GM18499 (cell line): ENCODE data around the gene CHMP4A.

ENCODE experiments used
- ATAC-seq: cut with Tn5 transposase; IDR thresholded peaks from one replicate; pipeline ENCODE4 v1.9.1; 2021; ENCODE audit warnings: moderate number of reproducible peaks; ENCODE audit not compliant: insufficient read depth, unreplicated experiment

Gene CHMP4A, protein sequence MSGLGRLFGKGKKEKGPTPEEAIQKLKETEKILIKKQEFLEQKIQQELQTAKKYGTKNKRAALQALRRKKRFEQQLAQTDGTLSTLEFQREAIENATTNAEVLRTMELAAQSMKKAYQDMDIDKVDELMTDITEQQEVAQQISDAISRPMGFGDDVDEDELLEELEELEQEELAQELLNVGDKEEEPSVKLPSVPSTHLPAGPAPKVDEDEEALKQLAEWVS

GRCh38 chr14:24212924-24213865 is at the start of gene CHMP4A:
CHMP4A (minus strand) TSS chr14:24213488; CDS start chr14:24213439, 49 bp downstream.
- ATAC-seq, result peak; percentile 73

- ATAC-seq, result no peak
Observed at GRCh38 chr14:24261969-24262327, 48.7 kb upstream of the CHMP4A start.

- ATAC-seq, result no peak
Observed at GRCh38 chr14:24261256-24261968, 48.1 kb upstream of the CHMP4A start.

GRCh38 chr14:24260780-24261157 is 47.5 kb upstream of the CHMP4A start:
- ATAC-seq, result no peak

DNA sequence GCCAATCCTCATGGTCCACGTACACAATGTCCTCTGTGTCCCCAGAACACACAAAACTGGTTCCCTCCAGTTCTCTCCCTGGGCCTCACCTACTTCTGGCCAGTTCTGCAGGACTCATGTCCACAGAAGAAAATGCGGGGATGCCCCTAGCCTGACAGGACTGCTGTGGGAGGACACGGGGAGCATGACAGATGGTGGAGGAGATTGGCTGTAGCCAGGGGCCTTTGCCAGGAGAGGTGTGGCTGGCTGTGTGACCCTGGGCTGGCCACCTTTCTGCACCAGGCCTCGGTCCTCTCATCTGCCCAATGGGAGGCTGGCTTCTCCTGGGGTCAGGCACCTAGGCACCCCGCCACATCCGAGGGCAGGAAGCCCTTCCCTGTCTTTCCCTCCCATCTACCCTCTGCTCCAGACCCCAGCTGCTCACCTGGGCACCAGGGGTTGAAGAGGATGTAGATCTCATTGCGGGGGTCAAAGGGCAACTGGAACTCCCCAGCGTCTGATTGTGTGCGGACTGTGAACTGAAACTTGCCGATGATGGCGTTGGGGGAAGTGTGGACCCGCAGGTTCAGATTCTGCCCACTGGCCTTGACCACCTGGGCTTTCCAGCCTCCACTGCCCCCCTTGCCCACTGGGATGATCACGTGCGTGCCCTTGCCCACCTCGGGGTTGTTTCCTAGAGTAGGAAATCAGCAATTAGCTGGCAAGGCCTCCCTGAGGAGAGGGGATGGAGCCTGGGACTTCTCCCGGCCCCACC is 46.9 kb upstream of the CHMP4A start:
- ATAC-seq, result no peak

- ATAC-seq, result no peak
Observed at GRCh38 chr14:24259282-24260025, 46.2 kb upstream of the CHMP4A start.

GRCh38 chr14:24258548-24259265 is 45.4 kb upstream of the CHMP4A start:
- no peak for ATAC-seq

GRCh38 chr14:24258119-24258518 is 44.8 kb upstream of the CHMP4A start:
- no peak for ATAC-seq

DNA sequence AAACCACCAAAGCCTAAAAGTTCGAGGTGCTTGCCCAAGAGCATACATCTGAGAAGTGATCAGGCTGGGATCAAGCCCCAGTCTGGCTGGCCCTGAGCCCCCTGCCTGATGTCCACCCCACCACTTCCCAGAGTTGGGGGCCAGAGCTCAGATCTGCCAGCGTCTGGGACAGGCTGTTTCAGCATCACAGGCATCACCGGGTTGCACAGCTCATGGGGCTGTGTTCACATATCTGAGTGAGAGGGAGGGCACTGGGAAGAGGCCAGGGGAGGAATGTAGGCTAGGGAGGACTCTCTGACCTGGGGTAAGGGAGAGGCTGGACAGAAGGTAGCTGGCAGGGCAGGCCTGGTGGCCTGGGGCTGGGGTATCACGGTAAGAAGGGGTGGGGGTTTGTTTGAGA is 43.7 kb upstream of the CHMP4A start:
- no peak for ATAC-seq

DNA sequence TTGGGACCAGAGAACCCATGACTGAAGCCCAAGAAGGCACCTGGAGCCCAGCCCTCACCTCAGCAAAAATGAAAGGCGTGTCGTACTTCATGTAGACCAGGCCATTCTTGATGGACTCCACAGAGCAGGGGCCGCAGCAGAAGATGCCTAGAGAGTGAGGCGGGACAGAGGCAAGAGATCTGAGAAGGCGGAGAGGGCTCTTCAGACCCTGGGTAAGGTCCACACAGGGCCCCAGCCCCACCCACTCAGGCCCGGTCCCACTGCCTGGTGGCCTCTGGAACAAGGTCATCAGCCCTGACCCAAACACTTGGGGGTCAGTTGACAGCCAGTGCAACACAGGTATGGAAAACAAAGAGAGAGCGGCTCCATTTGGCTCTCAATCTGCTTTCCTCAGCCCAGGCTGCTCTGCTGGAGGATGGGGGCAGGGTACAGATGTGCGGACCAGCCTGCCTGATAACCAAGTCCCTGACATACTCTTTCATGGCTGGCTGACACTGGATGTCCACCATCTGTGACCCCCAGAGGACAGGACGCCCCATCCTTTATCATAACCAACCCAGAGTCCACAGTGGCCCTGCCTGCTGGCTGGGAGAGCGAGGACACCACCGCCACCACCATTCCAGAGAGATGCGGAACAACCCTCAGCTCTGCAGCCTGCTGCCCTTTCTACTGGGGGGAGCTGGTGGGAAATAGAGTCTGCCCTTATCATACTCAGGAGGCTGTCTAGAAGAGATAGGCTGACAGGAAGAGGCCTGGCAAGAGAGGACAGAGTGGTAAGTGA is 42.8 kb upstream of the CHMP4A start:
- ATAC-seq, result no peak

DNA sequence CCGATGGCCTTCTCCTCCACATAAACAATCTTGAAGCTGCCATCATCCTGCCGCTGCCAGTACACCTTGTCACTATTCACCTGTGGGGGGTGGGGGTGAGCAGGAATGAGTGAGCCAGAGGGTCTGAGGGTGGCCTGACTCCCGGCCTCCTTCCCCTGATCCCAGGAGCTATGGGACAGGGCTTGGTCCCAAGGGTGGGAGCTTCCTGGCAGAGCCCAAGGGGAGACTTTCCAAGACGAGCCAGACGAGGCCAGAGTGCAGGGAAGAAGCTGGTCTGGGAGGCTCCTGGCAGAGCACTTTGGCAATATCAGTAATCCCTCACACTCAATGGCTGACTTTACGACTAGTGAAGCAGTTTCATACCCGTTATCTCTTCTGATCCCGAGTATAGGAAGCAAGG is 42.1 kb upstream of the CHMP4A start:
- ATAC-seq, result no peak

- ATAC-seq, result no peak
Observed at GRCh38 chr14:24254630-24255392, 41.5 kb upstream of the CHMP4A start.

GRCh38 chr14:24253936-24254335 is 40.6 kb upstream of the CHMP4A start:
- no peak for ATAC-seq

DNA sequence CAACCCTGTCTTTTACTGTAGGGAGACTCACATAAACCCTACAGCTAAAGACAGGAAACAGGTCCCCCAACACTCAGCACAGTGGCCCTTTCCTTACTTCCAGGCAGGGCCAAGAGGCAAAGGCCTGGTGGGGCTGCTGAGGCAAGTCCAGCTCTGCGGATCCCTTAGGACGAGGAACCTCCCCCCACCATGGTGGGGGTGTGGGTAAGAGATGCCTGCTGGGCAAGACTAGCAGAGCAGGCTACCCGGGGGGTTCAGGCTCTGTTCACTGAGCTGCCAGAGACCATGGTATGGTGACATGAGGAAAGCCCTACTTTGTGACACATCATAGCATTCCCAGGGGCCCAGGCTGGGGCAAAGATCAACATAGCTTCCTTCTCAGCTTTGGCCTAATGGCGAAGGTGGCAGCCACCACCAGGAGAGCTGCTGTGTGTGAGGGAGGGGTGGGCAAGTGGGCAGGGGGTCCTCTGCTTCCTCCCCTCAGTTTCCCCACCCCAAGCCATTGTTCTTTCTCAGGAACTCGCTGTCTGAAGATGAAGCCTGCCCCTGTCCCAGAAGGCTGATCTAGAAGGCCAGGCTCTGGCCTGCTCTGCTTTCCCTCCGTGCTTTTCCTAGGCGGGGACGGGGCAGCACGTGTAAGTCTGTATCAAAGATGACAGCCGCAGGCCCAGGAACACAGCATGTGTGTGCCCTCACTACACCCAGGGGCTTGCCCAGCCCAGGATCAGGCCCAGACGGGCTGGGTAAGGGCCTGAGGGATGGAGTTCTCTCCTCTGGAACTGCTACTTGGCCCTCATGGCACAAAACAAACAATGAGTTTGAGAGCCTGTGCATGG is 39.2 kb upstream of the CHMP4A start:
- ATAC-seq, result no peak

DNA sequence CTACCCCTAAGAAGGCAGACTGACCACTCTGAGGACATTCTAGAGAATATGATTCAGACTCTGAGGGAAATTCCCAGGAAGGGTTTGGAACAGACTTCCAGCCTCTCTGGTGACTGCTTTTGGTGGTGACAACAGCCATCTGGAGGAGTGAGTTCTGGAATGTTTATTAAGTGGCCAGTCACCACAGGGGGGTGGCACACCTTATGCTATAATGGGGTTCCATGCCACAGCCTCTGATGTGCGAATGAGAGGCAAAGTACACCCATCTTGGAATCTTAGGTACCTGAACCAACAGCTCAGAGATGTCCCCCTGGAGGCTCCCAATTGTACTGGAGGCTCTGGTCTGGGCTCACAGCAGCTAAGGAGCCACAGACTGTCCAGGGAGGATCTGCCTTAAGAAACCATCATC is 38.6 kb upstream of the CHMP4A start:
- ATAC-seq, result no peak

DNA sequence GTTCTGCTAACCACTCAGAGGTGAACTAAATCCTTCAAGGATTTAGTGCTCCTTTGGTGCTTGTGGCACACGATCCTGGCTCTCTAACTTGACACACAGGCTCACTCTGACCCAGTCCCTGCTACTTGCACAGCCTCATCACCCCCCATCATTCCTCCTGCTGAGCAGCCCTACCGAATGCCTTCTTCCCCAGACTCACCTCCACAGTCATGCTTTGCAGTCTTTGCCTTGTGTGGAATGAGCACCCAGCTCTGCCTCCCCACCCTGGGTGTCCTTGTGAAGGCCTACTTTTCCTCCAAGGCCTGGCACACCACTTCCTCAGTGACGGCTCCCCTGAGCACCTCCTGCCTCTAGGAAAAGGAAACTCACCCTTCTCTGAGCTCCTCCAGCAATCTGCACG is 37.1 kb upstream of the CHMP4A start:
- ATAC-seq, result no peak
